ENCODE measurements around the gene BICD2. TPM values are rescaled to one million over a fixed set of nuclear protein-coding genes. Genes with fewer than 3 reads are reported as not detected.

The BICD2 gene
- total and polyA plus RNA-seq, 8 donors, result 23.7 to 34.5 (median 28.4) TPM

DNA sequence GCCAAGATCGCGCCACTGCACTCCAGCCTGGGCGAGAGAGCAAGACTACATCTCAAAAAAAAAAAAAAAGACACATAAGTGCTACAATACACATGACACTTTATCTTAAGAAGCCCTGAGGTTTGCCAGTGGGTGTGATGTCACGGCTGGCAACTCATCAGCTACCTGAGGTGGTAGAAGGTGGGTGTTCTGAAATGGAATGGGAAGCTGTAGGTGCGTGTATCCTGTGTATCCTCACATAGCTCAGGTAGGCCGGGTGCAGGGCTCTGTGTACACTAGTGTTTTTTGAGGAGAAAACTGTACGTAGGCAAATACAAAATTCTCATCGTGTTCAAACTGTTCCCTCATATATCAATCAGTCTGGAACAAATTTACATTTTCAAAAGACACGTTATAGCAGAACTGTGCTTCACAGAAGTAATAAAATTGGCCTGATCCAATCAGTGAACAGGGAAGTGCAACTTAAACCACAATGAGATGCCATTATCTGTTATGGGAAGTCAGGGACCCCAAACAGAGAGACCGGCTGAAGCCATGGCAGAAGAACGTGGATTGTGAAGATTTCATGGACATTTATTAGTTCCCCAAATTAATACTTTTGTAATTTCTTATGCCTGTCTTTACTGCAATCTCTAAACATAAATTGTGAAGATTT lies 10.4 kb downstream of the BICD2 start:
- Histone ChIP-seq H3K36me3 (no peaks in the 10 kb centered on the region), H3K4me1 (peaks cover 8 to 51% of the 10 kb centered on the region in 2 donors), H3K9me3 (no peaks in the 10 kb centered on the region), H3K27ac (peak overlapping the region in 1 of 2 donors; percentile 45), H3K4me3 (no peak overlapping the region), H3K27me3 (no peaks in the 10 kb centered on the region)
- no peak for DNase-seq
- intact Hi-C loops (cut with DNase I), result no loop called here
- TF ChIP-seq, protein P1, sequence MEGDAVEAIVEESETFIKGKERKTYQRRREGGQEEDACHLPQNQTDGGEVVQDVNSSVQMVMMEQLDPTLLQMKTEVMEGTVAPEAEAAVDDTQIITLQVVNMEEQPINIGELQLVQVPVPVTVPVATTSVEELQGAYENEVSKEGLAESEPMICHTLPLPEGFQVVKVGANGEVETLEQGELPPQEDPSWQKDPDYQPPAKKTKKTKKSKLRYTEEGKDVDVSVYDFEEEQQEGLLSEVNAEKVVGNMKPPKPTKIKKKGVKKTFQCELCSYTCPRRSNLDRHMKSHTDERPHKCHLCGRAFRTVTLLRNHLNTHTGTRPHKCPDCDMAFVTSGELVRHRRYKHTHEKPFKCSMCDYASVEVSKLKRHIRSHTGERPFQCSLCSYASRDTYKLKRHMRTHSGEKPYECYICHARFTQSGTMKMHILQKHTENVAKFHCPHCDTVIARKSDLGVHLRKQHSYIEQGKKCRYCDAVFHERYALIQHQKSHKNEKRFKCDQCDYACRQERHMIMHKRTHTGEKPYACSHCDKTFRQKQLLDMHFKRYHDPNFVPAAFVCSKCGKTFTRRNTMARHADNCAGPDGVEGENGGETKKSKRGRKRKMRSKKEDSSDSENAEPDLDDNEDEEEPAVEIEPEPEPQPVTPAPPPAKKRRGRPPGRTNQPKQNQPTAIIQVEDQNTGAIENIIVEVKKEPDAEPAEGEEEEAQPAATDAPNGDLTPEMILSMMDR (IDR thresholded peaks at IDR 0.05), result no peak
- ATAC-seq, result no peak

DNA sequence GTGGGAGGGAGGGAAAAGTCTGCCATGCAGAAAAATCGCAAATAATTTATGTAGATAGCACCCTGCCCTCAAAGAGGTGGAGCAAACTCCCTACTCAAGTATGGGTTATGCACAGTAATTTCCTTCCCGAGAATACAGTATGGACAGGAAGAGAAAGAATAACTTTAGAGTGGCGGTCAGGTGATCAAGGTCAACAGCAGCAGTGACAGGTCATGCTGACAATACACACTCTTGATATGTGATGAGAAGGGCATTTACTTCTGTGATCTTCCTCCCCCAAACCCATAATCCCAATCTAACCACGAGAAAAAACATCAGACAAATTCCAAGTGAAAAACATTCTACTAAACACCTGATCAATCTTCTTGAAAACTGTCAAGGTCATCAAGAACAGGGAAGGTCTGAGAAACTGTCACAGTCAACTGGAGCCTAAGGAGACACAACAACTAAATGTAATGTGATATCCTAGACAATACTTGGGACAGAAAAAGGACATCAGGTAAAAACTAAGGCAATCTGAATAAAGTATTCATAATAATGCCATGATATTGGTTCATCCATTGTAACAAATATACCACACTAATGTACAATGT lies 11.7 kb downstream of the BICD2 start:
- intact Hi-C loops (cut with DNase I), result no loop called here
- no peaks in the 10 kb centered on the region for H3K36me3 ChIP-seq
- peak overlapping the region; percentile 50 to 71 for H3K27ac ChIP-seq
- ATAC-seq, result peak; percentile 30
- H3K9me3 ChIP-seq, result no peaks in the 10 kb centered on the region
- no peak overlapping the region for H3K4me3 ChIP-seq
- H3K27me3 ChIP-seq, result no peaks in the 10 kb centered on the region
- H3K4me1 ChIP-seq, result peaks cover 11 to 63% of the 10 kb centered on the region in 2 donors
- TF ChIP-seq, protein P1 (IDR thresholded peaks at IDR 0.05), result no peak
- no peak for DNase-seq

DNA sequence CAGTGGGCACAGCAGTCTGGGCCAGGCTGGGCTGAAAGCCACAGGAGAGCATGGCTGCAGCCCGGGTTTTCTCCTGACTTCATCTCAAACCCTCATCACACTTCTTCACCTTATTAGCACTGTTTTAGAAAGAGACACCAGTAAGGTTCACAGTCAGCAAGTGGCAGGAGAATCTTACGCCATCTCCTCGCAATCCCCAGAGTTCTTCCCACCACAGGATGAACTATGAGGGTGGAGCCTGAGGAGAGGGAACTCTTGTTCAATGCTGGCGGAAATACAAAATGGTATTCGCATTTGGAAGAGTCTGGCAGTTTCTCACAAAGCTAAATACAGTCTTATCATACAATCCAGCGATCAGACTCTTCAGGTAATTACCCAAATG lies 14.7 kb downstream of the BICD2 start:
- Histone ChIP-seq H3K27me3 (no peaks in the 10 kb centered on the region), H3K27ac (peak overlapping the region in 1 of 2 donors; percentile 60), H3K36me3 (no peaks in the 10 kb centered on the region), H3K9me3 (no peaks in the 10 kb centered on the region), H3K4me1 (peaks cover 23 to 79% of the 10 kb centered on the region in 2 donors), H3K4me3 (no peak overlapping the region)
- no peak for DNase-seq
- ATAC-seq, result peak; percentile 5
- intact Hi-C loops (cut with DNase I), result no loop called here
- TF ChIP-seq, protein P1 (IDR thresholded peaks at IDR 0.05), result no peak

DNA sequence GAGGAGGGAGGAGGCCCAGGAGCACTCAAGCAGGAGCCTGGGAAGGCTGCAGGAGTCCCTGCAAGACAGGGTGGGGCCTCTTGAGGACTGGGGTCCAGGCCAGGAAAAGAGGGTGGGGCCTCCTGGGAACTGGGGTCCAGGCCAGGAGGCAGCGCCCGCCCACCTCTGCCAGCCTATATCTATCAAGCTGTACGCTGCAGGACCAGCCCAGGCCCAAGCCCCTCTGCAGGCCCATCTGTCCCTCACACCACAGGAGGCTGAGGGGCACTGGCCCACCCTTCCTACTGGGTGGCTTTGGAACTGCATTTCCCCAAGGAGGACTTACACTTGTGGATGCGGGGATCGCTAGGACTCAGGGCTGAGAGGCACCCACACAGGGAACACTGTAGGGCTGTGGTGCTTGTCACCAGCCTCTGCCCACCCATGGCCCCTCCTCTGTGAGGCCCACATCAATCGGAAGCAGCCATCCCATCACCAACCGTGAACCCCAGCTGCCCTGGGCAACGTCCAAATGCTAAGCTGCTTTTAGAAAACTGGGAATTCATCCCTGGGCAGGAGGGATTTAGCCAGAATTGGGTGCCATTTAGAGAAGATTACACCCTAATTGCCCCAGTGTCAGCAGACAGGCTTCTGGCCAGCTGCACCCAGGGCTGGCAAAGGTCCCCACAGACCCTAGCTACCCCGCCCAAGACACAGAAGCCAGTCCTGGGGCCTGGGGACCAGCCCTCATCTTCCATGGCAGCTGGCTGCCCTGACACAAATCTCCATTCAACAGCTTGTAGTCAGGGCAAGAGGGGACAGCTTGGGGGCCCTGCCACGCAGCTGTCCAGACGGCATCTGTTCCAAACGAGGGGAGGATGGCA lies 15.3 kb downstream of the BICD2 start:
- ATAC-seq, result peak; percentile 33
- H3K27ac ChIP-seq, result peak overlapping the region in 1 of 2 donors; percentile 60
- H3K36me3 ChIP-seq, result no peaks in the 10 kb centered on the region
- TF ChIP-seq, protein P1 (IDR thresholded peaks at IDR 0.05), result no peak
- H3K27me3 ChIP-seq, result no peaks in the 10 kb centered on the region
- H3K4me3 ChIP-seq, result no peak overlapping the region
- H3K4me1 ChIP-seq, result peaks cover 23 to 74% of the 10 kb centered on the region in 2 donors
- H3K9me3 ChIP-seq, result no peaks in the 10 kb centered on the region
- DNase-seq, result no peak
- intact Hi-C loops (cut with DNase I), result no loop called here

DNA sequence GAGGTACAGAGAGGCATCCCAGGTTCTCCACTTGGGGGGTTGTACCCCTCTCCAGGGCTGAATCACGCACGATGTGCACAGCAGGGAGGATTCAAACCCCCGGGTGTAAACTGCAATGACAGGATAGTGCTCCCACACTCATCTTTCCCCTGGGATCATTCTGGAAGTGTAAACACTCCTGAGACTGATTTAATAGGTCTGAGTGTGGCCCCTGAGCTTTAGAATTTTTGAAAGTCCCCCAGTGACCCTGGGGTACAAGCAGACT lies 16.5 kb downstream of the BICD2 start:
- H3K36me3 ChIP-seq, result no peaks in the 10 kb centered on the region
- no peaks in the 10 kb centered on the region for H3K9me3 ChIP-seq
- H3K27ac ChIP-seq, result no peak overlapping the region
- H3K4me3 ChIP-seq, result no peak overlapping the region
- H3K27me3 ChIP-seq, result no peaks in the 10 kb centered on the region
- no peak for DNase-seq
- no peak for ATAC-seq
- TF ChIP-seq, protein P1 (IDR thresholded peaks at IDR 0.05), result no peak
- peaks cover 23 to 71% of the 10 kb centered on the region in 2 donors for H3K4me1 ChIP-seq
- intact Hi-C loops (cut with DNase I), result no loop called here

Data from left lung (tissue), 10 donors.